ENCODE results near the gene TRIO. TPM values are rescaled to one million over a fixed set of nuclear protein-coding genes. Genes with fewer than 3 reads are reported as not detected.

Gene TRIO
- polyA plus RNA-seq, 1 of the 3 experiments (the other 2 are of a cell fraction) = 229 TPM

GRCh38 chr5:14400085-14400484, 256.9 kb downstream of the TRIO start (continued):
- TF ChIP-seq, protein P1, sequence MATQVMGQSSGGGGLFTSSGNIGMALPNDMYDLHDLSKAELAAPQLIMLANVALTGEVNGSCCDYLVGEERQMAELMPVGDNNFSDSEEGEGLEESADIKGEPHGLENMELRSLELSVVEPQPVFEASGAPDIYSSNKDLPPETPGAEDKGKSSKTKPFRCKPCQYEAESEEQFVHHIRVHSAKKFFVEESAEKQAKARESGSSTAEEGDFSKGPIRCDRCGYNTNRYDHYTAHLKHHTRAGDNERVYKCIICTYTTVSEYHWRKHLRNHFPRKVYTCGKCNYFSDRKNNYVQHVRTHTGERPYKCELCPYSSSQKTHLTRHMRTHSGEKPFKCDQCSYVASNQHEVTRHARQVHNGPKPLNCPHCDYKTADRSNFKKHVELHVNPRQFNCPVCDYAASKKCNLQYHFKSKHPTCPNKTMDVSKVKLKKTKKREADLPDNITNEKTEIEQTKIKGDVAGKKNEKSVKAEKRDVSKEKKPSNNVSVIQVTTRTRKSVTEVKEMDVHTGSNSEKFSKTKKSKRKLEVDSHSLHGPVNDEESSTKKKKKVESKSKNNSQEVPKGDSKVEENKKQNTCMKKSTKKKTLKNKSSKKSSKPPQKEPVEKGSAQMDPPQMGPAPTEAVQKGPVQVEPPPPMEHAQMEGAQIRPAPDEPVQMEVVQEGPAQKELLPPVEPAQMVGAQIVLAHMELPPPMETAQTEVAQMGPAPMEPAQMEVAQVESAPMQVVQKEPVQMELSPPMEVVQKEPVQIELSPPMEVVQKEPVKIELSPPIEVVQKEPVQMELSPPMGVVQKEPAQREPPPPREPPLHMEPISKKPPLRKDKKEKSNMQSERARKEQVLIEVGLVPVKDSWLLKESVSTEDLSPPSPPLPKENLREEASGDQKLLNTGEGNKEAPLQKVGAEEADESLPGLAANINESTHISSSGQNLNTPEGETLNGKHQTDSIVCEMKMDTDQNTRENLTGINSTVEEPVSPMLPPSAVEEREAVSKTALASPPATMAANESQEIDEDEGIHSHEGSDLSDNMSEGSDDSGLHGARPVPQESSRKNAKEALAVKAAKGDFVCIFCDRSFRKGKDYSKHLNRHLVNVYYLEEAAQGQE (IDR thresholded peaks at IDR 0.05; ENCODE audit: low read depth, low read length) = peak; percentile 64; the same call in 1 of the 2 replicates
- TF ChIP-seq RAD21 (IDR thresholded peaks at IDR 0.05; ENCODE audit: low read length) = peak; percentile 23; the same call in 1 of the 2 replicates
- no peak for TF ChIP-seq IRF3 (IDR thresholded peaks at IDR 0.05; ENCODE audit: low read depth, low read length)
- TF ChIP-seq, protein P2, sequence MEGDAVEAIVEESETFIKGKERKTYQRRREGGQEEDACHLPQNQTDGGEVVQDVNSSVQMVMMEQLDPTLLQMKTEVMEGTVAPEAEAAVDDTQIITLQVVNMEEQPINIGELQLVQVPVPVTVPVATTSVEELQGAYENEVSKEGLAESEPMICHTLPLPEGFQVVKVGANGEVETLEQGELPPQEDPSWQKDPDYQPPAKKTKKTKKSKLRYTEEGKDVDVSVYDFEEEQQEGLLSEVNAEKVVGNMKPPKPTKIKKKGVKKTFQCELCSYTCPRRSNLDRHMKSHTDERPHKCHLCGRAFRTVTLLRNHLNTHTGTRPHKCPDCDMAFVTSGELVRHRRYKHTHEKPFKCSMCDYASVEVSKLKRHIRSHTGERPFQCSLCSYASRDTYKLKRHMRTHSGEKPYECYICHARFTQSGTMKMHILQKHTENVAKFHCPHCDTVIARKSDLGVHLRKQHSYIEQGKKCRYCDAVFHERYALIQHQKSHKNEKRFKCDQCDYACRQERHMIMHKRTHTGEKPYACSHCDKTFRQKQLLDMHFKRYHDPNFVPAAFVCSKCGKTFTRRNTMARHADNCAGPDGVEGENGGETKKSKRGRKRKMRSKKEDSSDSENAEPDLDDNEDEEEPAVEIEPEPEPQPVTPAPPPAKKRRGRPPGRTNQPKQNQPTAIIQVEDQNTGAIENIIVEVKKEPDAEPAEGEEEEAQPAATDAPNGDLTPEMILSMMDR (IDR thresholded peaks at IDR 0.05) = no peak
- no peak for TF ChIP-seq SMC3 (IDR thresholded peaks at IDR 0.05; ENCODE audit: low read depth, low read length)
- peak; percentile 88; the same call in 1 of the 2 replicates for TF ChIP-seq POLR2AphosphoS5 (IDR thresholded peaks at IDR 0.05; ENCODE audit: low read depth, low read length)

- WGBS (ENCODE audit: low lambda C conversion rate) = 60% methylated on average over 5 of the region's 5 CpGs
- H4K20me1 ChIP-seq (ENCODE audit: insufficient read depth) = no peaks in the 10 kb centered on the region
- CTCF ChIA-PET = interaction anchor here (0.8 to 8.2 kb wide), 18 partner anchors 8 to 253 kb away, joined by 3 to 100 read pairs (median 5); no protein-coding TSS in a partner anchor
- TF ChIP-seq NFIC (IDR thresholded peaks at IDR 0.05; ENCODE audit: borderline replicate concordance) (no peak), EP300 (IDR thresholded peaks at IDR 0.05; ENCODE audit: borderline replicate concordance in 1 of 2, low read depth in 1 of 2, low read length in 1 of 2) (no peak), FOXM1 (IDR thresholded peaks at IDR 0.05; ENCODE audit: low read depth) (no peak), IRF3 (IDR thresholded peaks at IDR 0.05; ENCODE audit: low read depth, low read length) (no peak), RCOR1 (IDR thresholded peaks at IDR 0.05; ENCODE audit: low read length) (no peak), EZH2phosphoT487 (IDR thresholded peaks at IDR 0.05; ENCODE audit: borderline replicate concordance, low read depth) (no peak), RXRA (IDR thresholded peaks at IDR 0.05; ENCODE audit: borderline replicate concordance, low read depth) (no peak), MEF2A (IDR thresholded peaks at IDR 0.05; ENCODE audit: borderline replicate concordance, low read depth) (no peak), USF2 (IDR thresholded peaks at IDR 0.05; ENCODE audit: borderline replicate concordance, low read depth, low read length) (no peak), TEAD4 (IDR thresholded peaks at IDR 0.05; ENCODE audit: borderline replicate concordance, insufficient read depth) (no peak)
- TF ChIP-seq, protein P3, sequence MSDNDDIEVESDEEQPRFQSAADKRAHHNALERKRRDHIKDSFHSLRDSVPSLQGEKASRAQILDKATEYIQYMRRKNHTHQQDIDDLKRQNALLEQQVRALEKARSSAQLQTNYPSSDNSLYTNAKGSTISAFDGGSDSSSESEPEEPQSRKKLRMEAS (IDR thresholded peaks at IDR 0.05; ENCODE audit: low read depth) = no peak
- TF ChIP-seq, protein P1 (IDR thresholded peaks at IDR 0.05; ENCODE audit: low read depth, low read length) = no peak
These were observed 257.5 kb downstream of the TRIO start for GRCh38 chr5:14400611-14401010.

More at GRCh38 chr5:14400611-14401010, 257.5 kb downstream of the TRIO start:
- H2AFZ ChIP-seq (ENCODE audit: low read depth) = no peak overlapping the region
- peak overlapping the region; percentile 89 to 96 for H3K27ac ChIP-seq (ENCODE audit: low read depth in 2 of 2, low read length in 1 of 2)
- DNase-seq = no peak
- peak overlapping the region; percentile 73; the same call in 1 of the 2 replicates for H3K4me2 ChIP-seq
- H3K9me2 ChIP-seq = no peaks in the 10 kb centered on the region
- H3K9ac ChIP-seq = no peak overlapping the region
- H3K36me3 ChIP-seq (replicated peaks in 1 of 2; ENCODE audit: control insufficient read depth in 1 of 2, insufficient read depth in 2 of 2, low read length in 1 of 2) = peaks cover 7 to 22% of the 10 kb centered on the region in 2 experiments
- H3K4me1 ChIP-seq (ENCODE audit: control insufficient read depth in 1 of 2, insufficient read depth in 2 of 2, low read depth in 1 of 2, low read length in 1 of 2) = peaks cover 56 to 68% of the 10 kb centered on the region in 2 experiments
- peaks cover 57% of the 10 kb centered on the region; the same call in 1 of the 2 replicates for H3K79me2 ChIP-seq (ENCODE audit: insufficient read depth)
- H3K4me3 ChIP-seq (ENCODE audit: low read depth in 2 of 2, low read length in 1 of 2) = no peak overlapping the region
- H3K27me3 ChIP-seq (ENCODE audit: insufficient read depth) = no peaks in the 10 kb centered on the region
- peaks cover 55% of the 10 kb centered on the region for H3F3A ChIP-seq (replicated peaks; ENCODE audit: insufficient read depth)
- POLR2A ChIA-PET = interaction anchor here (0.9 to 1.5 kb wide), 4 partner anchors 11 to 248 kb away, joined by 3 to 5 read pairs (median 4); partner anchors contain the start of gene OTULINL
- no peaks in the 10 kb centered on the region for H3K9me3 ChIP-seq
